ENCODE data around the gene LMX1A.

LMX1A gene

GRCh38 chr1:165355977-165356811 lies at the start of gene LMX1A:
LMX1A (minus strand) TSS chr1:165356715; CDS start chr1:165355559, 1,156 bp downstream.
- DNase-seq = no peak

- peak; percentile 41 for DNase-seq
These were observed 47.4 kb upstream of the LMX1A start for GRCh38 chr1:165403835-165404482.

DNA sequence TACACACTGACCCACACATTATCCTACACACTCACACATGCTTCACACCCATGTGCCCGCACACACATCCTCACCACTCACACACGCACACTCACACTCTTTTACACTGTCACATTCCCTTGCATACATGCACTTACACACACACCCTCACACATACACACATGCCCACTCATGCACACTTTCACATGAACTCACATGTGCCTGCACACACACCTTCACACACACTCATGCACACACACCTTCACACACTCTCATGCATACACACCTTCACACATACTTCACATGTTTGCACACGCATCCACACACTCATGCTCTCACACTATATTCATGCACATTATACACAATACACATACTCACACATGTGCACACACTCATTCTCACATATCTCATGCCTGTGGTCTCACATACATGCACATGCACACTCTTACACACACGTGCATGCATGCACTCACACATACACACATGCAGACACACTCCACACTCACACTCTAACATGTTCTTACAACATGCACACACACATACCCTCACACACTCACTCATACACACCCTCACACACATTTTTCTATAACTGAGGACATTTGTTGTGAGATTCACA lies 46.1 kb upstream of the LMX1A start:
- DNase-seq = no peak

- no peak for DNase-seq
These were observed 41.4 kb upstream of the LMX1A start for GRCh38 chr1:165397944-165398343.

DNA sequence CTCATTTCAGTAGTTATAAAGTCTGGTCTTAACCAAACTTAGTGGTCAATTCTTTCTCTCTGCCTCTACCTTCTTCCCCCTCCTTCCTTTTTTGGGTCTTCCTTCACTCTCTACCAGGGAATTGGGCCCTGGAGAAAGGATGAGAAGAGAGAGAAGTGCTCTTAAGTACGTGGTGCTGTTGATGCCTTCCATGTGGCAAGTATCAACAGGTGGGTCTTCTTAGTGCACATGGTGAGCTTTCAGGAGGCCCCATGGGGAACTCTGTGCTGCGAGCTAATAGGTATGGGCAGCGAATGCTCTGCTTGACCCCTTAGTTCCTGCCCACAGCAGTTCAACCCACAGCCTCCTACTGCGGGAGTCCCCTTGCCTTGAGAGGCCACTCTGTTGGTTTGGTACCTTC lies 39.4 kb upstream of the LMX1A start:
- DNase-seq = no peak

DNA sequence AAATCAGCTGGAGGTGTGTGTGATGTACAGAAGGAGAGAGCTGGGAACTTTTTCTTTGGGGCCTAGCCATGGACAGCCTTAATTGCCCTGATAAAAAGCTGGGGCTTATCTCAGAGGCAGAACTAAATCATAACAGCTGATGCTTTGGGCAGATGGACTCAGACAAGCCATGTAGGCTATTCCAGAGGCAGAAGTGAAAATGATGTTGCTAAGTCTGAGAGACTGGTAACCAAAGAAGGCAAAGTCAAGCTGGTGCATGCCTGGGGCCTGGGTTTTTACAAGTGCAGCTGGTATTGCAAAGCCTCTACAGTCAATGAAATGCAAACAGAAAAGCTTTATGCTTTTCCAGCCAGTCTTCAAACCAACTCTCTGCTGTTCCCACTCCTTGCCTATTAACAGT lies 39.0 kb upstream of the LMX1A start:
- DNase-seq = no peak

GRCh38 chr1:165392634-165393571 lies 36.4 kb upstream of the LMX1A start:
- peak; percentile 95 for DNase-seq

DNA sequence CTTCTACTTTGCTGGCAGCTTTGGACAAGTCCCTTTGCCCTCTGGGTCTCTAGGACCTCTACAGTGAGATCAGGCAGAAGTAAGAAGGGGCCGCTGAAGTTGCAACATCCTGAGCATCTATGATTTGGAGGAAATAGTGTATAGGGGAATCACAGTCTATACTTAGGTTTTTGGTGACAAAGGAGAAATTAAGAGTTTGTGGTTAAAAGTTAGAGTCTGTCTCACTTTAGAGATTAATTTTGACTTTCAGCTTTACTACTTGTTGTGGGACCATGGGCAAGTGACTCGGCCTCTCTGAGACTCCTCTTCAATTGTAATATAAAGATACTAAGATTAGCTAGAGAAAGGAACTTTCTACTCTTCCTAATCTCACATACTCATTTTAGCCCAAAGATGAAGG lies 33.1 kb upstream of the LMX1A start:
- no peak for DNase-seq

- no peak for DNase-seq
These were observed 31.4 kb upstream of the LMX1A start for GRCh38 chr1:165387961-165388360.

DNA sequence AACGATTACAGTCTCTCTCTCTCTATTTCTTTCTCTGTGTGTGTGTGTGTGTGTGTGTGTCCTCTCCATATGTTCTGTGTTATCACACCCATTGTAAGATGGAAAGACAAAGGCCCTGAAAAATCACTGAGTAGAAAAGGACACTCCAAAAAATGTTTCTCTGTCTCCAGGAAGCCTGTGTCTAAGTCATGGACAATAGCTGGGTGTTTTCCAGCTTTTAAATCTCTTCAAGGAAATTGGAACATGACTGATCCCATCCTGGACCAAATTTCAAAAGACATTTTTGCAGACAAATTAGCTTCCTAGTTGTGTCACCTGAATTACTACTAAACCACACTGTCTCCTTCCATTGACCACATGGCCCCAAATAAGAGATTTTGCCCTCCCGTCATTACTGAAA lies 31.0 kb upstream of the LMX1A start:
- DNase-seq = no peak

GRCh38 chr1:165383599-165384405 lies 27.3 kb upstream of the LMX1A start:
- DNase-seq = no peak

- no peak for DNase-seq
These were observed 26.6 kb upstream of the LMX1A start for GRCh38 chr1:165383067-165383466.

DNA sequence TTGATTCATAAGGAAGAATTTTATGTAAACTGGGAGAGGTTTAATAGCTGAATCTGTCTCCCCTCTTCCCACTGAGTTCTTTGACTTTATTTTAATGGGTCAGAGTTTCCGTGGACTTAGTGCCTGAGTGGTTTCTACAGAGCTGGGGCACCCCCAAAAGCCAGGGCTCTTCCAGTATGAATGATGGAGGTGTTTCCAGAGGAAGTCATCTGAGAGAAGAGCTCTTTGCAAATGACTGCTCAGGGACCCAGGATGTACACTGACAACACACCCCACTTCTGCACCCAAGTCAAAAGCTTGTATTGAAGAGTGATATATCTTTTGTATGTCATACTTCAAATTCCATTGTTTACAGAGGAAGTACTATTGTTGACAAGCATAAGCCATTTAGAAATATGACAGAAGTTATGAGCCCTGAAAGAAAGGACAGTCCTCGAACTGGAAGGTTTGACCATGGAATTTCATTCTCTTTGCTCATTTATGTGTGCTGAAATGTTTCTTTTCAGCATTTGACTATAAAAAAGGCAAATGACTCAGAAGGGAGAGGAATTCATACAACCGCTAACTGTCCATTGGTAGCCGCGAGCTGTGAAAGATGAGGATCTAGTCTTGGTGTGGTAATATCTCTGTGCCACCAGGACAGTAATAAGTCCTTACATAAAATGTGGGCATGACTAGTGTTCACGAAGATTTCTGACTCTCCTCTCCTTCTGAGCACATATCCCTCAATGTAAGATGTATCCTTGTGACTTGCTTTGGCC lies 25.4 kb upstream of the LMX1A start:
- no peak for DNase-seq

DNA sequence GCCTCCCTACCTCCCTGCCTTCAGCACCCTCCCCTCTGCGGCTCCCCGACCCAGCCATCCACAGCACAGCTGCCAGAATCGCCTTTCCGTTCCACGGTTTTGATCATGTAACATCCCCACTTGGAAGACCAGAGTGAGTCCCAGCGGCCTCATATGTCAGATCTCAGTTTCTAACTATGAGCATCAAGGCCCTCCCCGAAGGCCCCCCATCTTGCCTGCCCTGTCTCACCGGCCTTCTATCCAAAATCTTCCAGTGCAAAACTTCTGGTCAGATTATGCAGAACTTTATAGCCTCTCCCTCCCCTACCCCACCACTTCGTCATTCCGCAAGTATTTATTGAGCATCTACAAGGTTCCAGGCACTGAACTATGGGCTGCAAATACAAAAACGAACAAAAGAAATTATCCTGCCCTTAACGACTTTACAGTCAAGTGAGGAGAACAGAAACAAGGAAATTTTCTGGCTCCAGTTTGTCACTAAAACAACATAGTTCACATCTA lies 20.3 kb upstream of the LMX1A start:
- DNase-seq = no peak

DNA sequence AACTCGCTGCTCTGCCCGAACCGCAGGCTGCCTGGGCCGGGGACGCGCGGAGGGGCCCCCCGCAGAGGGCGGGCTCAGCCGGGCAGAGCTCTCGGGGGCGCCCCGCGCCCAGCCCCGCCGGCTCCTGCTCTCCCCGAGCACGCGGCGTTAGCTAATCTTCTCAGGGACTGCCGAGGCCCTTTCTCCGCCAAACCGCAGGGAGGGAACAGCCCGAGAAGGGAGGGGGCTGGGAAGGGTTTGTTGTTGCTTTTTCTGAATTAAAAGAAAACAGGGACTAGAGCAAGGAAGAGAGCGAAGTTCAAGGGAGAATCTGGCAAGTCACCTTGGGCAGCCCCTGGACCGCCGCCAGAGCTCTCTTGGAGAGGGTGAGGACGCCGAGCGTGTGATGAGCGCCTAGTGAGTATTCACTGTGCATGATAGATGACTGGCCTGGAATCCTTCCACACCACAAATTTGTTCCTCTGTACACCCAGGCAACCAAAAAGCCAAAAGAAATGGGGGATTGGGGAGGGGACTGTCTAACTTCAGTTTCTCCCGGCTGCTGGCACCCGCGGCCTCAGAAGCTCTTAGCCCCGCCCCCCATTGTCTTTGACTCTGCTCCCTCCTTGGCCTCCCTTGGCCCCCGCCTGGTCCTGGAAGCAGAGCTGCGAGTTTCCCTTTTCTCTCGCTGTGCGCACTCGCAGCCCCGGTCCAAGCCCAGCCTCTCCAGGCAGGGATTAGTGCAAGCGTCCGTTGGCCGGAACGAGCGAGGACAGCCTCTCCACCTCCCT lies 19.7 kb upstream of the LMX1A start:
- DNase-seq = peak; percentile 2

GRCh38 chr1:165375623-165376022 lies 19.1 kb upstream of the LMX1A start:
- no peak for DNase-seq

DNA sequence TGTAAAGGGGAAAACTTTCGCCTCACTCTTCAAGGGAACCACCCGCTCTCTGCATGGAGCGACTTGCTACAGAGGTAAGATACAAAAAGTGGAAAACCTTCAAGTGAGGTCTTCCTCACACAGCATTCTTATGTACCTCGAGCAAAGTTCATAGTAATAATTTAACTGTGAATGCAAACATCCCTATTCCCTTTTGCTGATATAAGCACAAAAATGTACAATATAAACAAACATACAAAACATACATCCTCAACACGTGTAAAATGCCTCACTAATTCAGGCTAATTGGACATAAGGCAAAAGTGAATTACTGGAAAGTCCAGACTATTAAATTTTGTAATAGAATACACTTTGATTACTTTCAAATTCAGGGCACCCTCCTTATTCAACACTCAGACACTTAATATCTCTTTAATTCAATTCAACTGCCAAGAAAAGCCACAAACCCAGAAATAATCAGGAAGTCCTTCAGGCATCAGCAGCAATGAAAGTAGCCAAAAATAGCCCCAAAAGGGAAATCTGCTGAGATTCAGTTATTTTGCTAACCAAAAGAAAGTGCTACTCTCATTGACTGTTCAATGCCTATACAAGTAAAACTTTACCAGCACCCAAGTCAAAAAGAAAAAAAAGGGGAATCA lies 15.2 kb upstream of the LMX1A start:
- no peak for DNase-seq

DNA sequence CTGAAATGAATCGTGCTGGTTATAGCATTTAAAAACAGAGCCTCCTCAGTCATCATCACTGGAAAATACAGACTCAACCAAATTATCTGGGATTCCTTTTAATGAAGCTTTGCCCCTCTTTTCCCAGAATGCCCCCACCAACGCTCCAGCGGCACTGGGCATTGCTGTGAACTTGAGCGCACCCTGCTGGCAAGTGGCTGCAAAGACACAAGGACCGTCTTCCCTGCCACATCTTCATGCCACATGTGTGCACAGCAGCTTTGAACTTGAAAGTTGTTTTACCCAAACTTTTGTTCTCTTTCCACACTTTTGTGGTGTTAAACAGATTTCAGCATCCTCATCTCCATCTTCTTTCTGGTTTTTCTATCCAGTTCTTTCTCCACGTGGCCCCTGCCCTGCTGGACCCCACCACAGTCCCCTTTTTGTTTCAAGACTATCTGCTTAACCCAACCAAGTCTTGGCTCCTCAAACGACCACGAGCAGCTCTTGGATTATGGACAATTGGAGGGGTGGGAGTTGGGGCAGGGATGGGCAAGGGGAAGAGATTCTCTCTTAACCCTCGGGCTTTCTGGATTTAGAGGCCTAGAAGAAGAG lies 12.8 kb upstream of the LMX1A start:
- peak; percentile 51 for DNase-seq

DNA sequence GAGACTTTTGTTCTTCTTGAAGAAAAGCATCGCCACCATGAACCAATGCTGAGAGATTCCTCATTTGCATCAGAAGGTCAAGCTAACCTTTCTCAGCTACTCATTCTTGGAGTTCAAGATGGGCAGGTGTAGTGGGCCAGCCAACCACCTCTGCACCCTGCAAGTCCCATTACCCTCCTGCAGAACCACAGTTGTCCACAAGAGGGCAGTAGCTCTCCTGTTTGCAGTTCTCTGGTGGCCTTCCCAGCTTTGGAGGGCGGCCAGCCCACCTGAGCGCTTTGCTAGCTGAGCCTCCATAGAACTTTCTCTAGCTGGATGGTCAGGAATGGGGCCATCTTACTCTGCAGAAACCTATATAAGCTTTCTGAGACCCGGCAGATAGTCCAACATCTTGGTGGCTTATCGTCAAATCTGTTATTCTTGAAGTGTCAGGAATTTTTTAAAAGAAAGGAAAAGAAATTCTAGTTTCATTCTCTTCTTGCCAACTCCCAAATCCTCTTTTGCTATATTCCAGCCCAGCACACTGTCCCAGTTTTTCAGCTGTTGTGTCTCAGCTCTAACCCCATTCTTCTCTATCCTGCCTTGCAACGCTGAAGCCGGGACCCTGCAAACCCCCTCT lies 11.0 kb upstream of the LMX1A start:
- peak; percentile 73 for DNase-seq
